HUDEP-2 (cell line): ENCODE data around the gene NFKBIB.
"Not testable (repeated sequence)": the region's sequence is repeated elsewhere in the genome, so short reads cannot be mapped to it uniquely, and the experiment has no call there.

Experiments used
- DNase-seq, 76 experiments: peaks; one replicate each; lab custom pipeline; 2025; ENCODE audit not compliant: unreplicated experiment in 76 of 76; lab: John Stamatoyannopoulos, UW

NFKBIB gene, protein sequence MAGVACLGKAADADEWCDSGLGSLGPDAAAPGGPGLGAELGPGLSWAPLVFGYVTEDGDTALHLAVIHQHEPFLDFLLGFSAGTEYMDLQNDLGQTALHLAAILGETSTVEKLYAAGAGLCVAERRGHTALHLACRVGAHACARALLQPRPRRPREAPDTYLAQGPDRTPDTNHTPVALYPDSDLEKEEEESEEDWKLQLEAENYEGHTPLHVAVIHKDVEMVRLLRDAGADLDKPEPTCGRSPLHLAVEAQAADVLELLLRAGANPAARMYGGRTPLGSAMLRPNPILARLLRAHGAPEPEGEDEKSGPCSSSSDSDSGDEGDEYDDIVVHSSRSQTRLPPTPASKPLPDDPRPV

DNA sequence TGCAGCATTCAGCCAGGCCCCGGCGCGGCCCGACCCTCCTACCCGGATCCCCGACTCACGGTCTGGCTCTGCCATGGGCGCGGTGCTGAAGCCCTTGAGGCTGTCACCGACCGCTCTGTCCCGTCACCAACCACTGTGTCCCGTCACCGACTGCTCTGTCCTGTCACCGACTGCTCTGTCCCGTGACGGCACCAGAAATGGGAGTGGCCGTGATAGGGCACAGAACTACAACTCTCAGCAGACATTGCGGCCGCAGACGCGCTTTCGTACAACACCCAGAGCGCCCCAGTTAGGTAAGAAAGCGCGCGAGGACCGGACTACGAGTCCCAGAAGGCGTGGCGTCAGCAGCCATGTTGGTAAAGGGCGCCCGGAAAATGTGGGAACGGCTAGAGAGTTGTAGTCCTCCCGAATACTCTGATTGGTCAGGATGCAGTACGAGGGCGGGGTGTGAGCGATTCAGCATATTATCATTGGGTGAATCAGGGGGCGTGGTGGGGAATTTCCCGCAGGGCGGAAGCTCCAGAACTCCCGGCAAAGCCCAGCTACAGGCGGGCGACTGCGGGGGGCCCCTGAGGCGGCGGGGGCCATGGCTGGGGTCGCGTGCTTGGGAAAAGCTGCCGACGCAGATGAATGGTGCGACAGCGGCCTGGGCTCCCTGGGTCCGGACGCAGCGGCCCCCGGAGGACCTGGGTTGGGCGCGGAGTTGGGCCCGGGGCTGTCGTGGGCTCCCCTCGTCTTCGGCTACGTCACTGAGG, at the start of gene NFKBIB, which contains the start of gene SIRT2:
NFKBIB (plus strand) TSS at position 523 of the 755 bp plus-strand sequence; CDS start at position 587, 64 bp downstream.
SIRT2 (minus strand) TSS at position 172 of the 755 bp plus-strand sequence; CDS start at position 75, 97 bp downstream.
- DNase-seq, result peak; percentile 89 to 100 (median 100)

DNA sequence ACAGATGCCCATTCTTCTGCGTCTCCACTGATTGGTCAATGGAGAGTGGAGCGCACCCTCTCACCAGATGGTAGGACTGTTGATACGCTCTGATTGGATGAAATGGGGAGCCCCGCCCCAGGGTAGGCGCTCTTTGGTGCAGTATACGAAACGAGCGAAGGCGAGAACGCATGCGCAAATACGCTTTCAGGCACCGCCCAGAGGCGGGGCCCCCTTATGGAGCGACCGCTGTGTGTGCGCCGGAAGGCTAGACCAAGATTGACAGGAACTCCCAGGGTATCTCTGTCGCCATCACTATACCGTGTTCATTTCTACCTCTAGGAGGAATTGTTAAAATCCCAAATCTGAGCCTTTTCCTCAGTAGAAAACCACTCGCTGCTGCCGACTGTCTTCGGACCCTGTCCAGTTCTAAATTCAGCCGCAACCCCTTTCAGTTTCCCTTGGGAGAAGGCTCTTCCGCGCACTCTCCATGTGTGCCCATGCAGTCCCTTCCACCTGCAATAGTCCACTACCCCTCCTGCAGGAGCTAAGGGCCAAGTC, 49.3 kb upstream of the NFKBIB start:
- DNase-seq, result peak in 20 of 76 experiments; percentile 49 to 100 (median 100)

DNA sequence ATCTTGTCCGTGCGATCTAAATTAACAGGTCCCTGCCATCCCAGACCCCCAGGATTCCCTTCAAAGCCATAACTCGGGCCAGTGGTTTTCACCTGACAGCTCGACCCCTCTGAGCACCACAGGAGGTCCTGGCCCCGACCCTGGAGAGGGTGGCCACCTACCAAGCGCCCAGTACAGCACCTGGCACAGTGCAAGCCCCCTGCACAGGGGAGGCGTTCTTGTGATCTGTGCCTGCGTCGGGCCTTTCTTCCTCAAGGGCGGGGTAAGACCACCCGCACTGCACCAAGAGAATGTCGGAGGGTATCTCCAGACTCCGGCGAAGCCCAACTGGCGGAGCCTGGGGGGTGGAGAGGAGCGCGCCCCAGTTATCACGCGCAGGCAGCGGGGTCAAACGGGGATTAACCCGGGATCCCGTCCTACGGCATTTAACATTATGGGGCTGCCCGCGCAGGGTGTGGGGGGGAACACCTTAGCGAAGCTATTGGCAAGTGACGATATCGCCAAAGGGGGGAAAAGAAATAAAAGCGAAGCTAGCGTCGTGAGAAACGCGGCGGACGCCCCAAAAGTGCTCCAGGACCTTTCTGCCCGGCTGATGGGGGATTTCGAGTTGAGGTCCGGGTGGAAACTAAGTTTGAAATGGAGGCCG, 48.7 kb upstream of the NFKBIB start:
- DNase-seq, result peak in 44 of 76 experiments; percentile 16 to 88 (median 50)

DNA sequence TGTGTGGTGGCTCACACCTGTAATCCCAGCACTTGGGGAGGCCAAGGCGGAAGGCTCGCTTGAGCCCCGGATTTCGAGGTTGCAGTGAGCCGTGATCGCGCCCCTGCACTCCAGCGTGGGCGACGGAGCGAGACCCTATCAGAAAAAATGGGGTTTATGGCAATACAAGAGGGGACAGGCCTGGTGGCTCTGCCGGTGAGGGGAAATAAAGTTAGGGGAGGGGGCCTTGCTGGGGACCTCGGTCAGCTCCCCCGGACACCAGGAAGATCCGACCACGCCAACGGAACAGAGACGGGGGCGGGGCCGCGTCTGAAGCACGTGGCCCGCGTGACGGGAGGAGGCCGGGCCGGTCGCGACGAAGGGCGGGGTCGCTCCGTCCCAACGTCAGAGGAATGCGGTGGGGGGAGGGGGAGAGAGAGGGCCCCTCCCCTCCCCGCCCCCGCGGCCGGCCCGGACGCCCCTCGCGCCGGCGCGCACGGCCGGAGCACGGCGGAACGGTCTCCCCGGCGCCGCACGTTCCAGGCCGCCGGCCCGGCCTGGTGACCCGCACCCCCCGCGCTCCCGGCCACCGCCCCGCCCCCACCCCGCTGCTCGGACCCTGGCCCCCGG, 48.0 kb upstream of the NFKBIB start:
- peak in 75 of 76 experiments; percentile 42 to 98 (median 91) for DNase-seq

DNA sequence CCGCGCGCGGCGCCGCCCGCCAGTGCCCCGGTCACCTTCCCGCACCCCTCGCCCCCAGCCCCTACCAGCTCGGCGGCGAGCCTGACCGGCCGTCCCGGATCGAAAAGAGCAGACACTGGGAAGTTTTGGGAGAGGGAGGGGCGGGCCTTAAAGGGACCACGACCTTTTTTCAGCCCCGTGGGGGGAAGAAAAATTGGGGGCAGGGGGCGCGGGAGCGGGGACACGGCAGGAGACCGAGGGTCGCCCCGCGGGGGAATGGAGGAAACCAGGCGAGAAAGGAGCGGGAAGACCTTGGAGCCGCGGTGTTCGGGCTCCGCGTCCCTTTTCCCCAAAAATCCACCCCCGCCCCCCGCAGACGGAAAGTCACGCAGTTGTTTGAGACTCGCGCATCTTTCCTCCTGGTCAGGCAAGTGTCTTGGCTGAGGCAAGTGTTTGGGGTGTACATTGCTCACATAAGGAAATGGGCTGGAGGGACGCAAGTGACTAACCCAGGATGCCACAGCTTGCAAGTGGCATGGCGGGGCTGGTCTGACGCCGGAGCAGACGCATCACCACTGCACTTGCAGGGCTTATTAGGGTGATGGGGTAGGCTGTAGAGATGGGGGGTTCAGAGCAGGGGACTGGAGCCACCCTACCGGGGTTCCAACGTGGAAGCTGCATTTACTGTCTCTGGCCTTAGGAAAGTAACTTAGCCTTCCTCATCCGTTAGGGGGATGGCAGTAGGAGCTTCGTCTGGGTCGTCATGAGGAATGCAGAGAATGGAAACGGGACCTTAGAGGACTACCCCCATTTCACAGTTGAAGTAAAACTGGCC, 47.3 kb upstream of the NFKBIB start:
- DNase-seq, result peak in 48 of 76 experiments; percentile 23 to 81 (median 42)

DNA sequence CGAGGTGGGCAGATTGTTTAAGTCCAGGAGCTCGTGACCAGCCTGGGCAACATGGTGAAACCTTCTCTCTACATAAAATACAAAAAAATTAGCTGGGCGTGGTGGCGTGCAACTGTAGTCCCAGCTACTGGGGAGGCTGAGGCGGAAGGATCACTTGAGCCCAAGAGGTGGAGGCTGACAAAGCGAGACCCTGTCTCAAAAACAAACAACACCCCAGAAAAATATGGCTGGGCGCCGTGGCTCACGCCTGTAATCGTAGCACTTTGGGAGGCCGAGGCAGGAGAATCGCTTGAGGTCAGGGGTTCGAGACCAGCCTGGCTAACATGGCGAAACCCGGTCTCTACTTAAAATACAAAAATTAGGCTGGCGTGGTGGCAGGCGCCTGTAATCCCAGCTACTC, 46.6 kb upstream of the NFKBIB start:
- no peak for DNase-seq

DNA sequence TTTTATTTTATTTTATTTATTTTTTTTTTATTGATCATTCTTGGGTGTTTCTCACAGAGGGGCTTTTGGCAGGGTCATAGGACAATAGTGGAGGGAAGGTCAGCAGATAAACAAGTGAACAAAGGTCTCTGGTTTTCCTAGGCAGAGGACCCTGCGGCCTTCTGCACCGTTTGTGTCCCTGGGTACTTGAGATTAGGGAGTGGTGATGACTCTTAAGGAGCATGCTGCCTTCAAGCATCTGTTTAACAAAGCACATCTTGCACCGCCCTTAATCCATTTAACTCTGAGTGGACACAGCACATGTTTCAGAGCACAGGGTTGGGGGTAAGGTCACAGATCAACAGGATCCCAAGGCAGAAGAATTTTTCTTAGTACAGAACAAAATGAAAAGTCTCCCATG, 44.8 kb upstream of the NFKBIB start:
- peak in 34 of 76 experiments; percentile 15 to 67 (median 36) for DNase-seq

DNA sequence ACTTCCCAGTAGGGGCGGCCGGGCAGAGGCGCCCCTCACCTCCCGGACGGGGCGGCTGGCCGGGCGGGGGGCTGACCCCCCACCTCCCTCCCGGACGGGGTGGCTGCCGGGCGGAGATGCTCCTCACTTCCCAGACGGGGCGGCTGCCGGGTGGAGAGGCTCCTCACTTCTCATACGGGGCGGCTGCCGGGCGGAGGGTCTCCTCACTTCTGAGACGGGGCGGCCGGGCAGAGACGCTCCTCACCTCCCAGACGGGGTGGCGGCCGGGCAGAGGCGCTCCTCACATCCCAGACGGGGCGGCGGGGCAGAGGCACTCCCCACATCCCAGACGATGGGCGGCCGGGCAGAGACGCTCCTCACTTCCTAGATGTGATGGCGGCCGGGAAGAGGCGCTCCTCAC, 44.0 kb upstream of the NFKBIB start:
- DNase-seq, result not testable (repeated sequence)

DNA sequence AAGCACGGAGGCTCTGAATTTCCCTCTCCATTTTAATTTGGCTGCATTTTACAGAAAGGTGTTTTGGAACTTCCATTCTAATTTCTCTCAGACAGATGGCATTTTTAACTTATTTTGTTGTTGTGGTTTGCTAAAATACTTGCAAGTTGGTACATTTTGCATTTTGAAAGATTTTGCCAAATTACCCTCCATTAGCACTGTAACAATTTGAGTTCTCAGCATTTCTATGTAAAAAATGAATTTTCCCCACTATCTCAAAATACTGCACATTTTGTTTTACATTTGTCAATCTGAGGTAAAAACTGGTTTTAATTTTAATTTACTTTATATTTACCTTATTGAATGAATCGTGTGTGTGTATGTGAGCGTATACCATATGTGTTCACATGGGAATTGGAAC, 43.0 kb upstream of the NFKBIB start:
- no peak for DNase-seq

DNA sequence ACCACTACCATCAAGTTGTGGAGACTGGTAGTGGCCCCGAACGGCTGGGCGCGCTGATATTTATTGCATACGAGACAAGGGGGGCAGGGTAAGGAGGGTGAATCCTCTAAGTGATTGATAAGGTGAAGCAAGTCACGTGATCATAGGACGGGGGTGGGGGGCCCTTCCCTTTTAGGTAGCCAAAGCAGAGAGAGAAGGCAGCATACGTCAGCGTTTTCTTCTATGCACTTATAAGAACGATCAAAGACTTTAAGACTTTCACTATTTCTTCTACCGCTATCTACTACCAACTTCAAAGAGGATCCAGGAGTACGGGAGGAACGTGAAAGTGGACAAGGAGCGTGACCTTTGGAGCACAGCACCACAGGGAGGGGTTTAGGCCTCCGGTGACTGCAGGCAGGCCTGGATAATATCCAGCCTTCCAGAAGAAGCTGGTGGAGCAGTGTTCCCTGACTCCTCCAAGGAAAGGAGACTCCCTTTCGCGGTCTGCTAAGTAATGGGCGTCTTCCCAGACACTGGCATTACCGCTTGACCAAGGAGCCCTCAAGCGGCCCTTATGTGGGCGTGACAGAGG, 40.1 kb upstream of the NFKBIB start:
- not testable (repeated sequence) for DNase-seq

DNA sequence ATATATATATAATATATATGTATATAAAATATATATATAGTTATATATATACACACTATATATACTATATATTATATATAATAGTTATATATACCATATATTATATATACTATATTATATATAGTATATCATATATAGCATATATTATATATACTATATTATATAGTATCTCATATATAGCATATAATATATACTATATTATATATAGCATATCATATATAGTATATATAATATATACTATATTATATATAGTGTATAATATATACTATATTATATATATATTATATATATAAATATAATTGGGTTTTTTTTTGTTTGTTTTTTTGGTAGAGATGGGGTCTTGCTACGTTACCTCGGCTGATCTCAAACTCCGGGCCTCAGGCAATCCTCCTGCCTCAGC, 38.4 kb upstream of the NFKBIB start:
- no peak for DNase-seq

DNA sequence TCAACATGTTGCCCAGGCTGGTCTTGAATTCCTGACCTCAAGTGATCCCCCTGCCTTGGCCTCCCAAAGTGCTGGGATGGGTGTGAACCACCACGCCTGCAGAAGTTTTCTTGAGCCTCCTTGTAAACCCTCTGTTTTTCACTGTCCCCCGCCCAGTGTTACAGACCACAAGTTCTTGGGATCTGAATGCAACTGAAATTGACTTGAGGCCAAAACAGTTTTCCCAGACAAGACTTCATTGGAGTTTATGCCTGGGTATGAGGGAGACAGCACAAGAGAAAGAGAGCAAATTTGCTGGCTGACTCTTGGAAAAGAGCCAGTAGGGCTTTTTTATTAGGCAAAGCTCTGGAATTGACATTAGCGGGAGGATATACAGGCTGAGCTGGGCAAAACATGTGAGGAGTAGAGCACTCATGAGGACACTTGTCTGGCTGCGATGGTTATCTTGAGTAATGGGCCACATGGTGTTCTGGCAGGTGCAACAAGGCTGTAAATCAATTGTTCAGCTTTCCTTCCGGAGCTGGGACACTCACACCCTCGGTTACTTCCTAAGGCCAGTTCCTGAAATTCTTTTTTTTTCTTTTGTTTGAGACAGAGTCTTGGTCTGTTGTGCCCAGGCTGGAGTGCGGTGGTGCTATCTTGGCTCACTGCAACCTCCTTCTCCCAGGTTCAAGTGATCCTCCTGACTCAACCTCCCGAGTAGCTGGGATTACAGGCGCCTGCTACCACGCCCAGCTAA, 37.3 kb upstream of the NFKBIB start:
- peak in 44 of 76 experiments; percentile 15 to 69 (median 44) for DNase-seq

DNA sequence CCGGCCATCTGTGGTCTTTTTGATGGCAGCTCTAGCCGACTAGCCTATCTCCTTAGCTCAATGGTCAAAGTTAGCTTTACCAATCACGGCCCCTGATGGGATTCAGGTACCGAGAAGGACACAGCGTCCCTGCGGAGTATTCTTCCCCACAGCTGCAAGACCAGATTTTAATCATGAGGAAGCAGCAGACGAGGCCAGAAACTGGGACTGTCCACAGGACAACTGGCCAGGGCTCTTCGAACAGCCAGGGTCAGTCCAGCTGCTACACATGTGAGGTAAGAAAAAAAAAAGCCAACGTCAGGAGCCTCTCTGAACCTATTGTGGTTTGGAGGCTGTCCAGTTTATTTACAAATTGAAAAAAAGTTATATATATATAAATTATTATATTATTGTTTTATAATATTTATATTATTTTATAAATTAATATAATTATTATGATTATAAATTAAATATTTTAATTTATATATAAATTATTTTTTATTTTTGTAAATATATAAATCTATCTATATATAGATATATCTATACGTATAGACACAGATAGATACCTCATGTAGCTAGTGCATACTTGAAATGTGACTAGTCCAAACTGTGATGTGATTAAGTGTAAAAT, 32.5 kb upstream of the NFKBIB start:
- no peak for DNase-seq

DNA sequence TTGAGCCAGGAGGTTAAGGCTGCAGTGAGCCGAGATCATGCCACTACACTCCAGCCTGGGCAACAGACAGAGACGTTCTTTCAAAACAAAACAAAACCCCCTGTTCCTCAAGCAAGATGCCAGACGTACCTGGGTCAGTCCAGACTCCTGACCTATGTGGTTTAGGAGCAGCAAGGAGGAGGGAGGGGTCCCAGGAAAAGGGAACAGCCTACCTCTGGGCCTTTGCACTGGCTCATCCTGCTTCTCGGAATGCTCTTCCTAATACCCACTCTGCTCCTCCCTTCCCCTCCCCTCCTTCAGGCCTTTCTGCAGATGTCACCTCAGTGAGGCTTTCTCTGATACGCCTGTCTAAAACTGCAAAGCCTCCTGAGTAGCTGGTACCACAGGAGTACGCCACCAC, 31.2 kb upstream of the NFKBIB start:
- peak in 4 of 76 experiments; percentile 19 to 39 (median 30) for DNase-seq

DNA sequence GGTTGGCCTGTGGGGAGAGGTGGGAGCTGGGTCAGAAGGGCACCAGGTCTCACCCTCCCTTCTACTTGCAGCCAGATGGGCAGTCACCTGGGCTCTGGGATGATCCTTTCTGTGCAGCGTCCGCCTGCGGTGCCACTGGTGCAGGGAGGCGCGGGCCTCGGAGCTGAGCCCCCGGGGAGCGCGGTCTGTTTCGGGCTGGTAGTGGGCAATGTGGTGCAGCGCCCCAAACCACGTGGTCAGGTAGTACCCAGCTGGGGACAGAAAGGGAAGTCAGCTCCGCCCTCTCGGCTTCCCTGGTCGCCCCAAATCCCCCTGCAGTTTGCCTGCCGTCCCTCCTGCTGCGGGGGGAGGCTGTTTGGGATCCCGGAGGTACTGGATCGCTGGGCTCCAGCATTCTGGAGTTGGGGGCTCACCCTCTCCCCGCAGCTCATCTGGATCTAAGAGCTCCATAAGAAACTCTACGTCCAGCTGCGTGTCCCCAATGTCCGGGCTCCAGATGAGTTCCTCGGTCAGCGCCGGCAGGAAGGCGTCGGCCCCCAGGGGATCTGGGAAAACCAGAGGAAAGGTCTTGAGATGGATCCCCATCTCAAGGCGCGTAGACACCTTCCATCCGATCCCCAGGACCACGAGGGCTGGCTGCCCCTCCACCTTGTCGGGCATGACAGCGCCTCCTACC, 30.5 kb upstream of the NFKBIB start:
- peak in 50 of 76 experiments; percentile 17 to 66 (median 41) for DNase-seq

DNA sequence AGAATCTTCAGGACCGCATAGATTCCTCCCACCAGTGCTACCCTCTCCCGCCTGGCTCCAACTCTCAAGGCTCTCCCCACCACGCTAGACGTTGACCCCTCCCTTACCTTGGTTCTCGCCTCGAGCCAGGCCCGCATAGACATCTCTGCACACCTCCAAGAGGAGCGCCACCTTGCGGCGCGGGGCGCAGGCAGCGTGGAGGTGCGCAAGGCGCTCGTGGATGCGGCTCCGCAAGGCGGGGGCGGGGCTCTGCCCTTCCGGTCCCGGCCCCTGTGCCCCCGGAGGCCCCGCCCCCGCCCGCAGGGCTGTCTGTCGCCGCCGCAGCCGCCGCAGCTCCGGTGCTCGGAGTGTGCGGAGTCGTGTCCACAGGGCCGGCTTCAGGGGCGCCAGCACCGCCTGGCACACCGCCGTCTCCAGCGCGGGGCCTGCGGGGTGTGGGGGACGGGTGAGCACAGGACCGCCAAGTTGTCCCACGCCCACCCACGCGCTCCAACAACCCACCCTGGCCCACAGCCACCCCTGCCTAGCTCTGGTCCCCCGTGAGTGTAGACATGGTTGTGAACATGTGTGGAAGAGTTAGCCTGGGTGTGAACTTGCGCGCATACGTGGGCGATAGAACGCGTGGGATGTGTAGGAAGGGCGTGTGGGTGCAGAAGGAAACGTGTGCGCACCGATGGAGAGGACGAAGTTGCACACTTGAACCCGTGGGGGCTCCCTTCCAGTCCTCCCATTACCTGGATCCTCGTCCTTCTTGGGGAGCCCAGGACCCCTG, 29.7 kb upstream of the NFKBIB start:
- peak in 74 of 76 experiments; percentile 58 to 98 (median 93) for DNase-seq

DNA sequence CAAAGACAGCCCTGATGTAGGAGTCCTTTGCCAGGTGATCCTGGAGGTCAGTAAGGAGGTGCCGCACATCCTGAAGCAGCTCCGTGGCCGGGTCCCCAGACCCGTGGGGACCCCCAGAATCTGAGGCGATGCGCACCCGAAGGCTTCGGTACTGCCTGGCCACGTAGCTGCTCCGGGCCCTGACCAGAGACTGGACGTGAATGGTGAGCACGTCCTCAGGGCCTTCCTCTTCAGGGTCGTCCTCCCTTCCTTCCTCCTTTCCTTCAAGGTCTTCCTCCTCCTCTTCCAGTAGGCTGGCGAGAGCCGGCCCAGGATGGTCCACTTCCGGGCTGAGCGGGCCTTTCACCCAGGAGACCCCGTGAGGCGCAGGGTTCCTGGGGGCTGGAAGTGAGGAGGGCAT, 29.2 kb upstream of the NFKBIB start:
- DNase-seq, result no peak
